SHP77 (cell line): ENCODE measurements around the gene CTSD.

Experiments
- DNase-seq, 2 experiments: peaks; one replicate each; lab custom pipeline; 2025; lab: John Stamatoyannopoulos, UW

The CTSD gene

DNA sequence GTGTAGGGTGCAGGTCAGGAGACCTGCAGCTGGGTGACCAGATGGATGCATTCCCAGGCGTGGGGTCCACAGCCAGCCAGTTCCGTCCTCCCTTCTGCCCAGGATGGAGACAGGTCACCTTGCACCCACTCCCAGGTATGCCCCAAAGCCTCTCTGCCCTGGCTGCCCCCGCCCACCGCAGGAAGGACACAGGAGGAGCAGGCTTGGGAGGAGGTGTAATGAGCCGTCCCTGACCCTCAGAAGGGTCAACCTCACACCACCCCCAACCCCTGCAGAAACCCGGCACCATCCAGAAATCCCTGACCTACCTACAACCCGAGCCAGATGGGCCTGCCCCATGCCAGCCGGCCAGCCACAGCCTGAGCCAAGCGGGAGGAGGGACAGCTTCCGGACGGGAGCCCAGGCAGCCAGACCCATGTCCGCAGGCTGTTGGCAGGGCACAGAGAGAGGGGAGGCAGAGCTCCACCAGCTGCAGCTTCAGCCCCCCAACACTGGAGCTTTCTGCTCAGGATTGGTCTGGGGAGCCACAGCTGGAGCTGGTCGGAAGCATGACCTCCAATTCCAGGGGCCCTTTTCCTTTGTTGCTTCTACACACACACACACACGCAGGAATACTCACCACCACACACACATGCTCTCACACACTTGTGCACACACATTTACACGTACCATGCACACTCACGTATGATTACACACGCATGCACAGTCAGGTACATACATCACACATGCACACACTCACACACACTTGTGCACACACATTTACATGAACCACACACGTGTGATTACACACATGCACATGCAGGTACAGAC, 18.6 kb downstream of the CTSD start:
- DNase-seq, result no peak

GRCh38 chr11:1744137-1744886, 19.4 kb downstream of the CTSD start:
- DNase-seq, result no peak

GRCh38 chr11:1743585-1744136, 20.1 kb downstream of the CTSD start:
- DNase-seq, result no peak

DNA sequence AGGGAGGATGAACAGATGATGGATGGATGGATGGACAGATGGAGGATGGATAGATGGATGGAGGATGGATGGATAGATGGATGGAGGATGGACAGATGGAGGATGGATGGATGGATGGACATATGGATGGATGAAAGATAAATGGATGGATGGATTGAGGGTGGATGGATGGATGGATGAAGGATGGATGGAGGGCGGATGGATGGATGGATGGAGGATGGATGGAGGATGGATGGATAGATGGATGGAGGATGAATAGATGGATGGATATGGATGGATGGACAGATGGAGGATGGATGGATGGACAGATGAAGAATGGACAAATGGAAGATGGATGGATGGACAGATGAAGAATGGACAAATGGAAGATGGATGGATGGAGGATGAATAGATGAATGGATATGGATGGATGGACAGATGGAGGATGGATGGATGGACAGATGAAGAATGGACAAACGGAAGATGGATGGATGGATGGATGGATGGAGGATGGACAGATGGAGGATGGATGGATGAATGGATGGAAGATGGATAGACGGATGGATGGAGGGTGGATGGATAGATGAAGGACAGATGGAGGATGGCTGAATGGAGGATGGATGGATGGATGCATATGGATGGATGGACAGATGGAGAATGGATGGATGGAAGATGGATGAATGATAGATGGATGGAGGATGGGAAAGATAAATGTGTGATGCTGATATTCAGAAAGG, 20.7 kb downstream of the CTSD start:
- no peak for DNase-seq

- DNase-seq, result no peak
Measured at GRCh38 chr11:1742371-1742770, 21.4 kb downstream of the CTSD start.

DNA sequence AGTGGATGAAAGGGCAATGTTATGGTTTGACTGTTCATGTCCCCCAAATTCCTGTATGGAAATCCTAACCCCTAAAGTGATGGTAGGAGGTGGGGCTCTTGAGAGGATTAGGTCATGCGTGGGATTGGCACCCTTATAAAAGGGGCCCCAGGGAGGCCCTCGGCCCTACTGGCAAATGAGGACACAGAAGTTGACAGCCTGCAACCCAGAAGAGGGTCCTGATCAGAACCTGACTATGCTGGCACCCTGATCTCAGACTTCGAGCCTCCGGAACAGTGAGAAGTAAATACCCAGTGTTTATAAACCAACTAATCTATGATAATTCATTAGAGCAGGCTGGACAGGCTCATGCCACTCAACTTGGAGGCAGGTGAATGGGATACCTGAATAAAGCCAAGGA, 22.0 kb downstream of the CTSD start:
- DNase-seq, result no peak

- DNase-seq, result no peak
Measured at GRCh38 chr11:1740786-1741530, 22.8 kb downstream of the CTSD start.

DNA sequence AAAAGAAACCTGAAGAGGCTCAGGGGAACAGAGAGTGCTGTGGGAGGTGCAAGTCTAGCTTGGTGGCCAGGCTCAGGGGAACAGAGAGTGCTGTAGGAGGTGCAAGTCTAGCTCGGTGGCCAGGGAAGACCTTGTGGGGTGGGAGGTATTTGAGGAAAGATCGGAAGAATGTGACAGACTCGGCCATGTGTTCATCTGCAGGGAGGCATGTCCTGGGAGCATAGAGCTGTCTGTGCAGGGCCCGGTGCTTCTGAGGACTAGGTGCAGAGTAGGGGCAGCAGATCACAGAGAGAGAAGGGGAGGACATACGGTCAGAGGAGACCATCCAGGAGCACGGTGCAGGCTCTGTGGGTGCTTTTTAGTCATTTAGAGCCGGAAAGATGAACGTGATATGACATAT, 24.2 kb downstream of the CTSD start:
- no peak for DNase-seq

GRCh38 chr11:1738380-1738779, 25.3 kb downstream of the CTSD start:
- DNase-seq, result no peak

- no peak for DNase-seq
Measured at GRCh38 chr11:1737080-1737757, 26.5 kb downstream of the CTSD start.

- DNase-seq, result no peak
Measured at GRCh38 chr11:1736447-1736992, 27.2 kb downstream of the CTSD start.

DNA sequence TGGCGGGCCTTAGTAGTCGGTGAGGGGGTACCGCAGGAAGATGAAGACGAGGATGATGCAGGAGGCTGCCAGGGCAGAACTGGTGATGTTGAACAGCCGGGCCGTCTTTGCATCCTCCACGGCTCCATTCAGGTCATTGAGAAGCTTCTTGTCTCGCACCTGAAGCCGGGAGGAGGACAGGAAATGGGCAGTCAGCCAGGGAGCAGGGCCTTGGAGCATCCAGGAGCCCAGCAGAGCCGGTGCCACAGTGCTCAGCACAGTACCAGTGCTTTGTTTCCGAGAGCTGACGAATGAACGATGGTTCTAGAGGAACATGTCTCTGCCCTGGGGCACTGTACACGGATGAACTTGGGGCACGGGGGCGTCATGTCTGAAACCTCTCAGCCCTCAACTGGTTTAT, 28.5 kb downstream of the CTSD start:
- no peak for DNase-seq

DNA sequence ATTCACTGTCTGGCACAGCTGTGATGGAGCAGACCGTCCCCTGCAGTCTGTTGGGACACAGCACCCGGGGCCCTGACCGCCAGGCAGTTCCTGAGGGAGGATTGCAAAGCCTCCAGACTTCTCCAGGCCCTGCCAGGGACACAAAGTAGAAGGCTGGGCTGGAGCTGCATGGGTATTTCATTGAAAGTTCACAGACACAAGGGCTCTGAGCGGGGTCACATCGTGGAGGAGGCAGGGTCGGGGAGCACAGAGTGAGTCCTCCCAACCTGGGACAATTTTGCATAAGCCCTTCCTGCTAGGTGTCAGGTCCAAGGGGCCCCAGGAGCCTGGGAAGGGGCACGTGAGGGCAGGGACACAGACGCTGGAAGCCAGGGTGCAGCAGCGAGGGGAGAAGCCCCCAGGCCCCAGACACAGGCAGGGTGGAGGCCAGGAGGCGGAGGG, 29.1 kb downstream of the CTSD start:
- no peak for DNase-seq

DNA sequence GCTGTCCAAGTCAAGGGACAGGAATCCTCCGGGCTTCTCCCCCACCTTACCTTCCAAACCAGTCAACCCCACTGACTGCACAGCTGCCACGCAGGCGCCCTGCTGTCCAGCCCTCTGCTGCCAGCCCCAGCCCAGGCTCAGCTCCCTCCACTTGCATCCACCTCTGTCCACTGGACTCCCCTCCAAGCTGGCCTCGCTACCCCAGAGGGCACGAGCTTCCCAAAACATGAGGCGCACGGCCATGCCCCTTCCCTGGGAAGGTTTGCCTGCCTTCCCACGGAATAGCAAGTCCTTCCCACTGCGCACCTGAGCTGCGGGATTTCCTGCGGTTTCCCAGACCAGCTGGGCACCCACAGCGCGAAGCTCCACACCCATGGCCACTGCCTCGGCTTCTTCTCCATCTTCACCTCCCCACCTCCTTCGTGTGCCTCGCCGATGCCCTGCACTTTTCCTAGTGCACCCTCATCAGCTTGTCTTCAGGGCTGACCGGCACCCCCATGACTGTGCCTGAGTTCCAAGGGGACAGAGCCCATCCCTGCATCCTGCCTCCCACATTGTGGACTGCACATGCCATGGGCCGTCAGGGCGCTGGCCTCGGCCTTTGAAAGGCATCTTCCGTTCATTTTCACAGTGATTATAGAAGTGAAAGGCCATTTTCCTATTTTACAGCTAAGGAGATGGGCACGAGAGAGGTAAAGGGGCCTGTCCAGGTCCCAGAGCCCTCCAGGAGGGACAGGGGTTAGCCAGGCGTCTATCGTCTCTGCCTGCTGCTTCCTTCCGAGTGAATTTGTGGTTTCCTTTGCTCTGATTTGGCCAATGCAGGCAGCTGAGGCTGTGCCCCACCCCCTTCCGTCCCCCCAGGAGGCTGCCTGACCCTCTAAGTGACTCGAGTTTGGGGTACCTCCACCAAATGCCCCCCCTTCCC, 29.7 kb downstream of the CTSD start:
- no peak for DNase-seq

DNA sequence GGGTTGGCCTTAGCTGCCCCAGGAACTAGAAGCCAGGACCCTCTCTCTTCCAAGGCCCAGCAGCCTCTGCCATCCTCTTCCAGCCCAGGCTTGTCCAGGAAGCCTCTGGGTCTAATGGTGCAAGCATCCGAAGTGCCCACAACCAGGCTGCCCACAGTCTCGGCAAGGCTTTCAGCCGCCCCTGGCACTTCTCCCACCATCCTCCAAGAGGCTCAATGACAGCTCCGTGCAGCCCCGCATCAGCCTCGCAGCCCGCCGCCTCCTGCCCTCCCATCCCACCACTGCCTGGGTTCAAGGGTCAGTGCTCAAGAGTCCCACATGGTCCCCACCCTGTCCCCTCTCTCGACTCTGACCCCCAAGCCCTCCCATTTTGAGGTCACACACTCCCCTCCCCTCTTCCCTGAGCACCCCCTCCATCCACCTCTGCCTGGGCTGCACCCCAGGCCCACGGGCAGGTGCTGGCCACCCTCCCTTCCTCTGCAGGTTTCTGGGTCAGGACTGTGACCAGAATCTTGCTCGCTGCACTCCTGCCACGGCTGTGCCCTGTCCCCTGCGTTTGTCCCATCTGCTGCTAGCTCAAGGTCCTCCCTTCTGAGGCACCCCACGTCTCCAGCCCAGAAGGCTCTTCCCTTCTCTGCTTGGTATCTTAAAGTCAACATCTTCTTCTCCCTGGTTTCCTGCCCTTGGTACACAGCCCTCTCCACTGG, 30.6 kb downstream of the CTSD start:
- DNase-seq, result no peak

- no peak for DNase-seq
Measured at GRCh38 chr11:1732418-1733008, 31.2 kb downstream of the CTSD start.

- DNase-seq, result no peak
Measured at GRCh38 chr11:1731451-1732059, 32.2 kb downstream of the CTSD start.

DNA sequence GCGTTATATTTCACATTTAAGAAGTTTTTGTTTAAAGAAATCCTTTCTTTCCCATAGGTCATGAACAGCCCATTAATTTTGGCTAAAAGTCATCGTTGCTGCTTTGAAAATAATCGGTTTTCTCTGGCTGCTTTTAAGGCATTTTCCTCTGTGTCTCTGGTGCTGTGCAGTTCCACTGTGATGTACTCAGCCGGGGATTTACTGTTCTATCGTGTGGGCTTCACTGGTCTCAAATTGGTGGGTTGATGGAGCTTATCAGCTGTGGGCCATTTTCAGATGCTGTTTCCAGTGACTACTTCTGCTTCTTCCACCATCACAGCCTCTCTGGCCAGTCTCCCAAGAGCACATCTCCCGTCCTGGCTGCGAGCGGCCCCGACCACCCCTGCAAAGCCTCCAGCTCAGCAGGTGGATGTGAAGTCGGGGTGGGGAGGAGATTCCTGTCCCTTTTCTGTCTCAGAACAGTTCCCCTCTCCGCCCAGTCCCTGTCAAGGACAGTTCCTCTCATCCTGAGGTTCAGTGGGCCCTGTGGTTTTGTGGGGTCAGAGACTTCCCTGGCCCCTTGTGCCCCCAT, 33.6 kb downstream of the CTSD start:
- DNase-seq, result no peak
